Measurements from ENCODE around the gene ZNF785. TPM values are rescaled to one million over a fixed set of nuclear protein-coding genes. Genes with fewer than 3 reads are reported as not detected.

The ZNF785 gene
- total and polyA plus RNA-seq, 2 experiments from 2014 or later, result 4.9 to 7.1 TPM

DNA sequence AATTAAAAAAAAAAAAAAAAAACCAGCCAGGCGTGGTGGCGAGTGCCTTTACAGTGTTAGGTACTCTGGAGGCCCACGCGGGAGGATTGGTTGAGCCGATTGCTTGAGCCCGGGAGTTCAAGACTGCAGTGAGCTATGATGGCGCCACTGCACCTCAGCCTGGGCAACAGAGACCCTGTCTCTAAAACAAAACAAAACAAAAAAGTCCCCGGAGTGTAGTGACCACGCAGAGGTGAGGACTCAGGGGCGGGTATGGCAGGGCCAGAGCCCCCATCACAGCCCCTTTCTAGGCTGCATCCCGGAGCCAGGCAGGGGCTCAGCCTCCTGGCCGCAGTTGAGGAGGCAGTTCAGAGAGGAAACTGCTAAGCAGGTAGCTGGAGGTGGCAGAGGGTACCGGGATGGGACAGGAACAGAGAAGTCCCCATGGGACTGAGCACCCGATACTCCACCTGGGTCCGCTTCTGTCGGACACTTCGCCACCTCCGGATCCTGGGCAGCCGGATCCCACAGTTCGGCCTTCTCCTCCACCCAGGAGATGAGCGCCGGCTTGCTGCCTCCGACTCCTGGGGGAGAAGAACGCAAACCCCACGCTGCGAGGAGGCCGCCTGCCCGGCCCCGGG is 51.6 kb downstream of the ZNF785 start:
- peak overlapping the region; percentile 82 for H3K4me2 ChIP-seq
- peaks cover 12% of the 10 kb centered on the region for H3K27me3 Mint-ChIP-seq (ENCODE audit: insufficient read depth, low read depth, poor library complexity)

DNA sequence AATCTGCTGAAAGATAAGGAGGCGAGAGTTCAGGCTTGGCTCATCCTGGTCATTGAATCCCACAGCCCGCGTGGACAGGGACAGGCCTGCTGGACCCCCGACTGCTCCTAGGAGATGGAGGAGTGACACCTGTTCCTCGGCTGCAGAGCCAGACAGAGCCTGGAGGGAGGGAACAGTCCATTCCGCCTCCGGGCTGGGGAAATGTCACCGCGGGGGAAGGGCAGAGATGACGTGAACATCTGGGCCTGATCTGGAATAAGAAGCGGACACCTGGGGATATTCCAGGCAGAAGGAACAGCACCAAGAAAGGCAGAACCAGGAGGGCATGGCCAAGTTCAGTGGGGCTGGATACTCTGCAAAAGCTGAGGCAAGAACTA is 52.4 kb downstream of the ZNF785 start:
- Histone ChIP-seq H2AFZ (no peak overlapping the region), H4K20me1 (replicated peaks; ENCODE audit: insufficient read depth) (no peaks in the 10 kb centered on the region), H3K9me2 (ENCODE audit: insufficient read depth) (no peaks in the 10 kb centered on the region), H3K27ac (ENCODE audit: low read depth) (no peak overlapping the region), H3K79me2 (replicated peaks; ENCODE audit: insufficient read depth) (peaks cover 6% of the 10 kb centered on the region; the same call in 1 of the 2 replicates), H3K4me3 (peak overlapping the region; percentile 67; the same call in 1 of the 2 replicates), H3K36me3 (ENCODE audit: insufficient read depth) (no peaks in the 10 kb centered on the region), H3K4me1 (ENCODE audit: insufficient read depth) (peaks cover 18% of the 10 kb centered on the region), H3K4me2 (peak overlapping the region; percentile 82), H3K27me3 (ENCODE audit: insufficient read depth) (no peaks in the 10 kb centered on the region), H3F3A (replicated peaks; ENCODE audit: low read depth) (peaks cover 24% of the 10 kb centered on the region)
- Mint-ChIP-seq H3K4me1 (peaks cover 28% of the 10 kb centered on the region), H3K27me3 (ENCODE audit: insufficient read depth, low read depth, poor library complexity) (peaks cover 12% of the 10 kb centered on the region), H3K36me3 (ENCODE audit: low read depth) (peaks cover 29% of the 10 kb centered on the region), H3K4me3 (peak overlapping the region; percentile 71), H3K27ac (peak overlapping the region; percentile 86), H3K9me3 (no peaks in the 10 kb centered on the region)
- ATAC-seq, result no peak
- DNase-seq (ENCODE audit: low spot score), result no peak
- no peak for TF ChIP-seq NANOG (IDR thresholded peaks at IDR 0.05; ENCODE audit: borderline replicate concordance)
- TF ChIP-seq ZNF114 (CRISPR knock-in tag; IDR thresholded peaks at IDR 0.05), result no peak
- TF ChIP-seq, protein P1, sequence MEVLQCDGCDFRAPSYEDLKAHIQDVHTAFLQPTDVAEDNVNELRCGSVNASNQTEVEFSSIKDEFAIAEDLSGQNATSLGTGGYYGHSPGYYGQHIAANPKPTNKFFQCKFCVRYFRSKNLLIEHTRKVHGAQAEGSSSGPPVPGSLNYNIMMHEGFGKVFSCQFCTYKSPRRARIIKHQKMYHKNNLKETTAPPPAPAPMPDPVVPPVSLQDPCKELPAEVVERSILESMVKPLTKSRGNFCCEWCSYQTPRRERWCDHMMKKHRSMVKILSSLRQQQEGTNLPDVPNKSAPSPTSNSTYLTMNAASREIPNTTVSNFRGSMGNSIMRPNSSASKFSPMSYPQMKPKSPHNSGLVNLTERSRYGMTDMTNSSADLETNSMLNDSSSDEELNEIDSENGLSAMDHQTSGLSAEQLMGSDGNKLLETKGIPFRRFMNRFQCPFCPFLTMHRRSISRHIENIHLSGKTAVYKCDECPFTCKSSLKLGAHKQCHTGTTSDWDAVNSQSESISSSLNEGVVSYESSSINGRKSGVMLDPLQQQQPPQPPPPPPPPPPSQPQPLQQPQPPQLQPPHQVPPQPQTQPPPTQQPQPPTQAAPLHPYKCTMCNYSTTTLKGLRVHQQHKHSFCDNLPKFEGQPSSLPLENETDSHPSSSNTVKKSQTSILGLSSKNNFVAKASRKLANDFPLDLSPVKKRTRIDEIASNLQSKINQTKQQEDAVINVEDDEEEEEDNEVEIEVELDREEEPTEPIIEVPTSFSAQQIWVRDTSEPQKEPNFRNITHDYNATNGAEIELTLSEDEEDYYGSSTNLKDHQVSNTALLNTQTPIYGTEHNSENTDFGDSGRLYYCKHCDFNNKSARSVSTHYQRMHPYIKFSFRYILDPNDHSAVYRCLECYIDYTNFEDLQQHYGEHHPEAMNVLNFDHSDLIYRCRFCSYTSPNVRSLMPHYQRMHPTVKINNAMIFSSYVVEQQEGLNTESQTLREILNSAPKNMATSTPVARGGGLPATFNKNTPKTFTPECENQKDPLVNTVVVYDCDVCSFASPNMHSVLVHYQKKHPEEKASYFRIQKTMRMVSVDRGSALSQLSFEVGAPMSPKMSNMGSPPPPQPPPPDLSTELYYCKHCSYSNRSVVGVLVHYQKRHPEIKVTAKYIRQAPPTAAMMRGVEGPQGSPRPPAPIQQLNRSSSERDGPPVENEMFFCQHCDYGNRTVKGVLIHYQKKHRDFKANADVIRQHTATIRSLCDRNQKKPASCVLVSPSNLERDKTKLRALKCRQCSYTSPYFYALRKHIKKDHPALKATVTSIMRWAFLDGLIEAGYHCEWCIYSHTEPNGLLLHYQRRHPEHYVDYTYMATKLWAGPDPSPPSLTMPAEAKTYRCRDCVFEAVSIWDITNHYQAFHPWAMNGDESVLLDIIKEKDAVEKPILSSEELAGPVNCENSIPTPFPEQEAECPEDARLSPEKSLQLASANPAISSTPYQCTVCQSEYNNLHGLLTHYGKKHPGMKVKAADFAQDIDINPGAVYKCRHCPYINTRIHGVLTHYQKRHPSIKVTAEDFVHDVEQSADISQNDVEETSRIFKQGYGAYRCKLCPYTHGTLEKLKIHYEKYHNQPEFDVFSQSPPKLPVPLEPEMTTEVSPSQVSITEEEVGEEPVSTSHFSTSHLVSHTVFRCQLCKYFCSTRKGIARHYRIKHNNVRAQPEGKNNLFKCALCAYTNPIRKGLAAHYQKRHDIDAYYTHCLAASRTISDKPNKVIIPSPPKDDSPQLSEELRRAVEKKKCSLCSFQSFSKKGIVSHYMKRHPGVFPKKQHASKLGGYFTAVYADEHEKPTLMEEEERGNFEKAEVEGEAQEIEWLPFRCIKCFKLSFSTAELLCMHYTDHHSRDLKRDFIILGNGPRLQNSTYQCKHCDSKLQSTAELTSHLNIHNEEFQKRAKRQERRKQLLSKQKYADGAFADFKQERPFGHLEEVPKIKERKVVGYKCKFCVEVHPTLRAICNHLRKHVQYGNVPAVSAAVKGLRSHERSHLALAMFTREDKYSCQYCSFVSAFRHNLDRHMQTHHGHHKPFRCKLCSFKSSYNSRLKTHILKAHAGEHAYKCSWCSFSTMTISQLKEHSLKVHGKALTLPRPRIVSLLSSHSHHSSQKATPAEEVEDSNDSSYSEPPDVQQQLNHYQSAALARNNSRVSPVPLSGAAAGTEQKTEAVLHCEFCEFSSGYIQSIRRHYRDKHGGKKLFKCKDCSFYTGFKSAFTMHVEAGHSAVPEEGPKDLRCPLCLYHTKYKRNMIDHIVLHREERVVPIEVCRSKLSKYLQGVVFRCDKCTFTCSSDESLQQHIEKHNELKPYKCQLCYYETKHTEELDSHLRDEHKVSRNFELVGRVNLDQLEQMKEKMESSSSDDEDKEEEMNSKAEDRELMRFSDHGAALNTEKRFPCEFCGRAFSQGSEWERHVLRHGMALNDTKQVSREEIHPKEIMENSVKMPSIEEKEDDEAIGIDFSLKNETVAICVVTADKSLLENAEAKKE (CRISPR knock-in tag; IDR thresholded peaks at IDR 0.05), result no peak
- no peak for TF ChIP-seq STAT1 (IDR thresholded peaks at IDR 0.05; ENCODE audit: unreplicated experiment)

More for the DNA sequence above, 51.6 kb downstream of the ZNF785 start:
- Mint-ChIP-seq H3K9me3 (no peaks in the 10 kb centered on the region), H3K36me3 (ENCODE audit: low read depth) (peaks cover 29% of the 10 kb centered on the region), H3K27ac (0 out of 2 replicates have a peak overlapping the region, but pooled peaks have one; percentile 52), H3K4me3 (peak overlapping the region; percentile 82), H3K4me1 (peaks cover 24% of the 10 kb centered on the region)
- Histone ChIP-seq H3K4me3 (peak overlapping the region; percentile 67), H3K27me3 (ENCODE audit: insufficient read depth) (no peaks in the 10 kb centered on the region), H3K79me2 (replicated peaks; ENCODE audit: insufficient read depth) (peaks cover 6% of the 10 kb centered on the region; the same call in 1 of the 2 replicates), H3K9me2 (ENCODE audit: insufficient read depth) (no peaks in the 10 kb centered on the region), H3K4me1 (ENCODE audit: insufficient read depth) (peaks cover 16% of the 10 kb centered on the region), H2AFZ (no peak overlapping the region), H3F3A (replicated peaks; ENCODE audit: low read depth) (peaks cover 24% of the 10 kb centered on the region), H3K27ac (ENCODE audit: low read depth) (peak overlapping the region; percentile 100; the same call in 1 of the 2 replicates), H4K20me1 (replicated peaks; ENCODE audit: insufficient read depth) (no peaks in the 10 kb centered on the region), H3K36me3 (ENCODE audit: insufficient read depth) (no peaks in the 10 kb centered on the region)
- ATAC-seq (peak; percentile 10), DNase-seq (ENCODE audit: low spot score) (no peak)
- TF ChIP-seq, protein P2, sequence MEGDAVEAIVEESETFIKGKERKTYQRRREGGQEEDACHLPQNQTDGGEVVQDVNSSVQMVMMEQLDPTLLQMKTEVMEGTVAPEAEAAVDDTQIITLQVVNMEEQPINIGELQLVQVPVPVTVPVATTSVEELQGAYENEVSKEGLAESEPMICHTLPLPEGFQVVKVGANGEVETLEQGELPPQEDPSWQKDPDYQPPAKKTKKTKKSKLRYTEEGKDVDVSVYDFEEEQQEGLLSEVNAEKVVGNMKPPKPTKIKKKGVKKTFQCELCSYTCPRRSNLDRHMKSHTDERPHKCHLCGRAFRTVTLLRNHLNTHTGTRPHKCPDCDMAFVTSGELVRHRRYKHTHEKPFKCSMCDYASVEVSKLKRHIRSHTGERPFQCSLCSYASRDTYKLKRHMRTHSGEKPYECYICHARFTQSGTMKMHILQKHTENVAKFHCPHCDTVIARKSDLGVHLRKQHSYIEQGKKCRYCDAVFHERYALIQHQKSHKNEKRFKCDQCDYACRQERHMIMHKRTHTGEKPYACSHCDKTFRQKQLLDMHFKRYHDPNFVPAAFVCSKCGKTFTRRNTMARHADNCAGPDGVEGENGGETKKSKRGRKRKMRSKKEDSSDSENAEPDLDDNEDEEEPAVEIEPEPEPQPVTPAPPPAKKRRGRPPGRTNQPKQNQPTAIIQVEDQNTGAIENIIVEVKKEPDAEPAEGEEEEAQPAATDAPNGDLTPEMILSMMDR (conservative IDR thresholded peaks at IDR 0.05; ENCODE audit: low read depth in 2 of 2), result peak in 1 of 2 experiments; percentile 8; a peak in 1 of 4 replicates
- TF ChIP-seq, protein P3, sequence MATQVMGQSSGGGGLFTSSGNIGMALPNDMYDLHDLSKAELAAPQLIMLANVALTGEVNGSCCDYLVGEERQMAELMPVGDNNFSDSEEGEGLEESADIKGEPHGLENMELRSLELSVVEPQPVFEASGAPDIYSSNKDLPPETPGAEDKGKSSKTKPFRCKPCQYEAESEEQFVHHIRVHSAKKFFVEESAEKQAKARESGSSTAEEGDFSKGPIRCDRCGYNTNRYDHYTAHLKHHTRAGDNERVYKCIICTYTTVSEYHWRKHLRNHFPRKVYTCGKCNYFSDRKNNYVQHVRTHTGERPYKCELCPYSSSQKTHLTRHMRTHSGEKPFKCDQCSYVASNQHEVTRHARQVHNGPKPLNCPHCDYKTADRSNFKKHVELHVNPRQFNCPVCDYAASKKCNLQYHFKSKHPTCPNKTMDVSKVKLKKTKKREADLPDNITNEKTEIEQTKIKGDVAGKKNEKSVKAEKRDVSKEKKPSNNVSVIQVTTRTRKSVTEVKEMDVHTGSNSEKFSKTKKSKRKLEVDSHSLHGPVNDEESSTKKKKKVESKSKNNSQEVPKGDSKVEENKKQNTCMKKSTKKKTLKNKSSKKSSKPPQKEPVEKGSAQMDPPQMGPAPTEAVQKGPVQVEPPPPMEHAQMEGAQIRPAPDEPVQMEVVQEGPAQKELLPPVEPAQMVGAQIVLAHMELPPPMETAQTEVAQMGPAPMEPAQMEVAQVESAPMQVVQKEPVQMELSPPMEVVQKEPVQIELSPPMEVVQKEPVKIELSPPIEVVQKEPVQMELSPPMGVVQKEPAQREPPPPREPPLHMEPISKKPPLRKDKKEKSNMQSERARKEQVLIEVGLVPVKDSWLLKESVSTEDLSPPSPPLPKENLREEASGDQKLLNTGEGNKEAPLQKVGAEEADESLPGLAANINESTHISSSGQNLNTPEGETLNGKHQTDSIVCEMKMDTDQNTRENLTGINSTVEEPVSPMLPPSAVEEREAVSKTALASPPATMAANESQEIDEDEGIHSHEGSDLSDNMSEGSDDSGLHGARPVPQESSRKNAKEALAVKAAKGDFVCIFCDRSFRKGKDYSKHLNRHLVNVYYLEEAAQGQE (IDR thresholded peaks at IDR 0.05; ENCODE audit: unreplicated experiment), result no peak
